Transverse colon (tissue), 4 donors: Measurements from ENCODE around the gene PACRG.

Experiments
- CTCF ChIP-seq, 5 experiments: fragments of 200-600 bp in 3 of 5; fragments of 450-650 bp in 2 of 5; sonication (generic) in 3 of 5; IDR thresholded peaks; 1 replicate in 2 of 5; 2 replicates in 3 of 5; pipeline ENCODE4 v1.5.1; 2016 to 2017; ENCODE audit warnings: antibody characterized with exemption in 5 of 5, inconsistent platforms in 3 of 5, mild to moderate bottlenecking in 2 of 5, moderate library complexity in 1 of 5
- POLR2A ChIP-seq: fragments of 450-650 bp; IDR thresholded peaks from one replicate; pipeline ENCODE4 v1.6.1; 2016; ENCODE audit warnings: antibody characterized with exemption, mild to moderate bottlenecking, moderate library complexity
- POLR2AphosphoS5 ChIP-seq, 3 donors: sonication (generic); formaldehyde crosslinking; IDR thresholded peaks; one replicate each; pipeline ENCODE4 v1.6.1; 2016; ENCODE audit warnings: antibody characterized with exemption in 3 of 3

- TF ChIP-seq CTCF (IDR thresholded peaks at IDR 0.05) (no peak), POLR2A (no peak), POLR2AphosphoS5 (IDR thresholded peaks at IDR 0.05) (no peak)
Measured at GRCh38 chr6:163230901-163231300, 503.1 kb downstream of the PACRG start.
